ENCODE measurements around the gene PRR23E.

PRR23E gene

GRCh38 chr3:127172781-127173515 is 20.0 kb upstream of the PRR23E start:
- Histone ChIP-seq H3K27me3 (ENCODE audit: control insufficient read depth, insufficient read depth, low read length, poor library complexity, severe bottlenecking) (no peaks in the 10 kb centered on the region), H3K4me3 (ENCODE audit: insufficient read depth, low read depth, low read length) (no peak overlapping the region), H3K9me3 (ENCODE audit: control insufficient read depth, low read length) (no peaks in the 10 kb centered on the region), H3K36me3 (ENCODE audit: control insufficient read depth, insufficient read depth, low read length) (no peaks in the 10 kb centered on the region), H3K27ac (ENCODE audit: insufficient read depth, low read depth, low read length, poor library complexity, severe bottlenecking) (no peak overlapping the region), H3K4me1 (ENCODE audit: control insufficient read depth, insufficient read depth, low read length) (peaks cover 13% of the 10 kb centered on the region)
- WGBS, 2 experiments: 67 to 72% methylated on average over 22 of the region's 22 CpGs

GRCh38 chr3:127173516-127174166 is 19.3 kb upstream of the PRR23E start:
- H3K4me1 ChIP-seq (ENCODE audit: control insufficient read depth, insufficient read depth, low read length): peaks cover 13% of the 10 kb centered on the region
- 94 to 97% methylated on average over 5 of the region's 5 CpGs for WGBS, 2 experiments
- no peak overlapping the region for H3K27ac ChIP-seq (ENCODE audit: insufficient read depth, low read depth, low read length, poor library complexity, severe bottlenecking)

GRCh38 chr3:127174284-127174683 is 18.6 kb upstream of the PRR23E start:
- H3K9me3 ChIP-seq (ENCODE audit: control insufficient read depth, low read length): no peaks in the 10 kb centered on the region

More at GRCh38 chr3:127173516-127174166, 19.3 kb upstream of the PRR23E start:
- no peaks in the 10 kb centered on the region for H3K36me3 ChIP-seq (ENCODE audit: control insufficient read depth, insufficient read depth, low read length)
- no peaks in the 10 kb centered on the region for H3K9me3 ChIP-seq (ENCODE audit: control insufficient read depth, low read length)
- H3K27me3 ChIP-seq (ENCODE audit: control insufficient read depth, insufficient read depth, low read length, poor library complexity, severe bottlenecking): no peaks in the 10 kb centered on the region
- H3K4me3 ChIP-seq (ENCODE audit: insufficient read depth, low read depth, low read length): no peak overlapping the region

GRCh38 chr3:127174715-127175140 is 18.2 kb upstream of the PRR23E start:
- Histone ChIP-seq H3K27me3 (ENCODE audit: control insufficient read depth, insufficient read depth, low read length, poor library complexity, severe bottlenecking) (no peaks in the 10 kb centered on the region), H3K27ac (ENCODE audit: insufficient read depth, low read depth, low read length, poor library complexity, severe bottlenecking) (no peak overlapping the region), H3K9me3 (ENCODE audit: control insufficient read depth, low read length) (no peaks in the 10 kb centered on the region), H3K4me3 (ENCODE audit: insufficient read depth, low read depth, low read length) (no peak overlapping the region), H3K36me3 (ENCODE audit: control insufficient read depth, insufficient read depth, low read length) (no peaks in the 10 kb centered on the region), H3K4me1 (ENCODE audit: control insufficient read depth, insufficient read depth, low read length) (peaks cover 13% of the 10 kb centered on the region)
- WGBS, 2 experiments: 93 to 97% methylated on average over 2 of the region's 2 CpGs

More at GRCh38 chr3:127174284-127174683, 18.6 kb upstream of the PRR23E start:
- Histone ChIP-seq H3K27me3 (ENCODE audit: control insufficient read depth, insufficient read depth, low read length, poor library complexity, severe bottlenecking) (no peaks in the 10 kb centered on the region), H3K36me3 (ENCODE audit: control insufficient read depth, insufficient read depth, low read length) (no peaks in the 10 kb centered on the region), H3K4me3 (ENCODE audit: insufficient read depth, low read depth, low read length) (no peak overlapping the region), H3K27ac (ENCODE audit: insufficient read depth, low read depth, low read length, poor library complexity, severe bottlenecking) (no peak overlapping the region), H3K4me1 (ENCODE audit: control insufficient read depth, insufficient read depth, low read length) (peaks cover 13% of the 10 kb centered on the region)
- 86 to 91% methylated on average over 4 of the region's 4 CpGs for WGBS, 2 experiments

GRCh38 chr3:127175272-127175671 is 17.7 kb upstream of the PRR23E start:
- no peaks in the 10 kb centered on the region for H3K27me3 ChIP-seq (ENCODE audit: control insufficient read depth, insufficient read depth, low read length, poor library complexity, severe bottlenecking)
- H3K27ac ChIP-seq (ENCODE audit: insufficient read depth, low read depth, low read length, poor library complexity, severe bottlenecking): no peak overlapping the region
- H3K4me3 ChIP-seq (ENCODE audit: insufficient read depth, low read depth, low read length): no peak overlapping the region
- no peaks in the 10 kb centered on the region for H3K36me3 ChIP-seq (ENCODE audit: control insufficient read depth, insufficient read depth, low read length)
- H3K4me1 ChIP-seq (ENCODE audit: control insufficient read depth, insufficient read depth, low read length): peaks cover 13% of the 10 kb centered on the region
- 94 to 95% methylated on average over 11 of the region's 11 CpGs for WGBS, 2 experiments
- no peaks in the 10 kb centered on the region for H3K9me3 ChIP-seq (ENCODE audit: control insufficient read depth, low read length)

GRCh38 chr3:127177226-127177625 is 15.7 kb upstream of the PRR23E start:
- WGBS, 2 experiments: 70 to 79% methylated on average over 1 of the region's 1 CpG
- Histone ChIP-seq H3K27ac (ENCODE audit: insufficient read depth, low read depth, low read length, poor library complexity, severe bottlenecking) (no peak overlapping the region), H3K9me3 (ENCODE audit: control insufficient read depth, low read length) (no peaks in the 10 kb centered on the region), H3K4me3 (ENCODE audit: insufficient read depth, low read depth, low read length) (no peak overlapping the region), H3K4me1 (ENCODE audit: control insufficient read depth, insufficient read depth, low read length) (peaks cover 12% of the 10 kb centered on the region), H3K36me3 (ENCODE audit: control insufficient read depth, insufficient read depth, low read length) (no peaks in the 10 kb centered on the region), H3K27me3 (ENCODE audit: control insufficient read depth, insufficient read depth, low read length, poor library complexity, severe bottlenecking) (no peaks in the 10 kb centered on the region)

GRCh38 chr3:127180859-127181258 is 12.1 kb upstream of the PRR23E start:
- Histone ChIP-seq H3K9me3 (ENCODE audit: control insufficient read depth, low read length) (no peaks in the 10 kb centered on the region), H3K4me1 (ENCODE audit: control insufficient read depth, insufficient read depth, low read length) (peaks cover 18% of the 10 kb centered on the region), H3K36me3 (ENCODE audit: control insufficient read depth, insufficient read depth, low read length) (no peaks in the 10 kb centered on the region), H3K4me3 (ENCODE audit: insufficient read depth, low read depth, low read length) (no peak overlapping the region), H3K27me3 (ENCODE audit: control insufficient read depth, insufficient read depth, low read length, poor library complexity, severe bottlenecking) (no peaks in the 10 kb centered on the region), H3K27ac (ENCODE audit: insufficient read depth, low read depth, low read length, poor library complexity, severe bottlenecking) (no peak overlapping the region)
- WGBS, 2 experiments: 89 to 90% methylated on average over 6 of the region's 6 CpGs

GRCh38 chr3:127182431-127182830 is 10.5 kb upstream of the PRR23E start:
- Histone ChIP-seq H3K4me3 (ENCODE audit: insufficient read depth, low read depth, low read length) (no peak overlapping the region), H3K27me3 (ENCODE audit: control insufficient read depth, insufficient read depth, low read length, poor library complexity, severe bottlenecking) (no peaks in the 10 kb centered on the region), H3K4me1 (ENCODE audit: control insufficient read depth, insufficient read depth, low read length) (peaks cover 18% of the 10 kb centered on the region), H3K27ac (ENCODE audit: insufficient read depth, low read depth, low read length, poor library complexity, severe bottlenecking) (no peak overlapping the region), H3K9me3 (ENCODE audit: control insufficient read depth, low read length) (no peaks in the 10 kb centered on the region), H3K36me3 (ENCODE audit: control insufficient read depth, insufficient read depth, low read length) (no peaks in the 10 kb centered on the region)
- WGBS, 2 experiments: 70 to 79% methylated on average over 7 of the region's 7 CpGs

- Histone ChIP-seq H3K36me3 (ENCODE audit: control insufficient read depth, insufficient read depth, low read length) (no peaks in the 10 kb centered on the region), H3K27me3 (ENCODE audit: control insufficient read depth, insufficient read depth, low read length, poor library complexity, severe bottlenecking) (no peaks in the 10 kb centered on the region), H3K9me3 (ENCODE audit: control insufficient read depth, low read length) (no peaks in the 10 kb centered on the region), H3K4me1 (ENCODE audit: control insufficient read depth, insufficient read depth, low read length) (peaks cover 18% of the 10 kb centered on the region), H3K27ac (ENCODE audit: insufficient read depth, low read depth, low read length, poor library complexity, severe bottlenecking) (no peak overlapping the region), H3K4me3 (ENCODE audit: insufficient read depth, low read depth, low read length) (no peak overlapping the region)
- WGBS, 2 experiments: 78 to 79% methylated on average over 8 of the region's 8 CpGs
Observed at GRCh38 chr3:127182848-127183714, 9.8 kb upstream of the PRR23E start.

Data from ectodermal cell (in vitro differentiated cells).